GM19438 (cell line): ENCODE results near the gene AARSD1.
A peak's percentile ranks its signal among the peaks of the same experiment; 100 is the strongest.
"Not testable (repeated sequence)": the region's sequence is repeated elsewhere in the genome, so short reads cannot be mapped to it uniquely, and the experiment has no call there.

Source experiments
- ATAC-seq: cut with Tn5 transposase; IDR thresholded peaks from one replicate; pipeline ENCODE4 v1.9.1; 2021; ENCODE audit warnings: low read depth; ENCODE audit not compliant: unreplicated experiment

The AARSD1 gene

GRCh38 chr17:42980766-42981397 is 16.6 kb upstream of the AARSD1 start:
- ATAC-seq: peak; percentile 37

GRCh38 chr17:42980274-42980765 is 16.1 kb upstream of the AARSD1 start, which contains the start of gene RUNDC1:
Gene RUNDC1, plus strand, starts transcription at chr17:42980565. Its CDS starts 12 bp downstream, at chr17:42980577.
- peak; percentile 56 for ATAC-seq

- no peak for ATAC-seq
These were observed 15.4 kb upstream of the AARSD1 start, which contains the start of gene PTGES3L for GRCh38 chr17:42979511-42980273. Gene PTGES3L, minus strand, starts transcription at chr17:42980080. Its CDS starts 27 bp downstream, at chr17:42980053.

GRCh38 chr17:42975701-42976100 is 11.4 kb upstream of the AARSD1 start:
- ATAC-seq: not testable (repeated sequence)

GRCh38 chr17:42975265-42975664 is 11.0 kb upstream of the AARSD1 start:
- no peak for ATAC-seq

- ATAC-seq: not testable (repeated sequence)
These were observed 9.1 kb upstream of the AARSD1 start for GRCh38 chr17:42973323-42973722.

- ATAC-seq: no peak
These were observed 7.3 kb upstream of the AARSD1 start for GRCh38 chr17:42971589-42971988.

- ATAC-seq: no peak
These were observed 4.8 kb upstream of the AARSD1 start for GRCh38 chr17:42969001-42969581.

GRCh38 chr17:42967925-42968324 is 3.7 kb upstream of the AARSD1 start:
- ATAC-seq: no peak

GRCh38 chr17:42953669-42954068 is 10.6 kb downstream of the AARSD1 start:
- no peak for ATAC-seq

GRCh38 chr17:42950044-42950783 is 14.0 kb downstream of the AARSD1 start:
- ATAC-seq: no peak

- no peak for ATAC-seq
These were observed 17.4 kb downstream of the AARSD1 start for GRCh38 chr17:42946812-42947211.

GRCh38 chr17:42944211-42944610 is 20.0 kb downstream of the AARSD1 start:
- no peak for ATAC-seq

GRCh38 chr17:42937712-42938596 is 26.3 kb downstream of the AARSD1 start:
- ATAC-seq: no peak

GRCh38 chr17:42929497-42929844 is 34.8 kb downstream of the AARSD1 start:
- ATAC-seq: no peak

- ATAC-seq: no peak
These were observed 35.3 kb downstream of the AARSD1 start for GRCh38 chr17:42928714-42929496.

- no peak for ATAC-seq
These were observed 39.4 kb downstream of the AARSD1 start for GRCh38 chr17:42924891-42925290.

- ATAC-seq: not testable (repeated sequence)
These were observed 40.8 kb downstream of the AARSD1 start for GRCh38 chr17:42923472-42923871.

GRCh38 chr17:42922294-42922693 is 42.0 kb downstream of the AARSD1 start:
- no peak for ATAC-seq
